Gastroesophageal sphincter (tissue), 3 donors: ENCODE data around the gene ROR1.

Experiments used
- CTCF ChIP-seq, 4 experiments: fragments of 200-600 bp in 2 of 4; fragments of 450-650 bp in 2 of 4; sonication (generic) in 1 of 4; IDR thresholded peaks; one replicate each; pipeline ENCODE4 v1.5.1; 2017 to 2019; ENCODE audit warnings: antibody characterized with exemption in 4 of 4, mild to moderate bottlenecking in 2 of 4, moderate library complexity in 2 of 4
- POLR2AphosphoS5 ChIP-seq: sonication (generic); formaldehyde crosslinking; IDR thresholded peaks from one replicate; pipeline ENCODE4 v1.6.1; 2017; ENCODE audit warnings: antibody characterized with exemption

- TF ChIP-seq CTCF (IDR thresholded peaks at IDR 0.05) (no peak), POLR2AphosphoS5 (no peak)
Measured at GRCh38 chr1:63817700-63818099, 43.9 kb downstream of the ROR1 start.
